ENCODE data around the gene CACNA2D4.

The CACNA2D4 gene

DNA sequence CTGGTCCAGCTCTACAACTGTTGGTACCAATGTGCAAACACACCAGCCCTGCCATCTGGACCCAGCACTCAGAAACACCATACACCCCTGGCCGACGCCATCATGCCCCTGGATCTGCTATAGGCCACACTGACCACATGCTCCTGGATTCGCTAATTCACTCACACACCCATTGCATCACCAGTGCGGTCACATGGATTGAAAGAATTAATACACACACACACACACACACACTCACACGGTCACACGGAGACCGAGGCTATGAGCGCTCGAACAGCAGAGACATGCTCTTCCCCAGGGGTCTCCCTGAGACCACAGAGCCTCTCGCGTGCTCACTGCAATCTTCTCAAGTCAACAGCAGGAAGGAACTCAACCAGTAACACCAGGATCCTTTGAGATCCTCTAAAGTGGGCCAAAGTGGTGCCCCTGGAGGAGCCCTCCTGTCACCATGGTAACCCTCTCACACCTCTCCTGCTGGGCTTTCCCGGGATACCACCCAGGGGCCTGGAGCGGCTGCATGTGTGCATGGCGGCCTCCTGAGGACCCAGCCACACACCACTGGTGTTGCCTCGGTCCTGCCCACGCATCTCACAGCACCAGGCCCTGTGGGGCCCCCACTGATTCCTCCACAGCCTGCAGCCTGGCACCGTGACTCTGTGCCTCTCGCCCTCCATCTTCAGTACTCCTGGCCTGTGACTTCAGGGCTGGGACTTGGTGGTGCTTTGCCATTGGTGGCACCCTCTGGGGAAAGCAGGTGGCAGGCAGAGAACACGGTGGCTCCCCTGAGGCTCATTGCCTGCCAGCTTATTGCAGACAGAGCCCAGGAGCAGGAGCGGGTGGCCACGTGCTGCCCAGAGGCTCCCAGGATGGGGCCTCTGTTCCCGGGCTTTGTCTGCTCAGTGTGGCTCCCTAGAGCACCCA is 83.0 kb downstream of the CACNA2D4 start:
- H3K27me3 ChIP-seq (replicated peaks; ENCODE audit: control insufficient read depth, insufficient read depth, low read length): no peaks in the 10 kb centered on the region; the same call in none of the 2 replicates
- no peak for TF ChIP-seq CTCF (IDR thresholded peaks at IDR 0.05; ENCODE audit: insufficient read depth, low read length, poor library complexity, severe bottlenecking)
- DNase-seq (ENCODE audit: extremely low read depth, insufficient read length): no peak

DNA sequence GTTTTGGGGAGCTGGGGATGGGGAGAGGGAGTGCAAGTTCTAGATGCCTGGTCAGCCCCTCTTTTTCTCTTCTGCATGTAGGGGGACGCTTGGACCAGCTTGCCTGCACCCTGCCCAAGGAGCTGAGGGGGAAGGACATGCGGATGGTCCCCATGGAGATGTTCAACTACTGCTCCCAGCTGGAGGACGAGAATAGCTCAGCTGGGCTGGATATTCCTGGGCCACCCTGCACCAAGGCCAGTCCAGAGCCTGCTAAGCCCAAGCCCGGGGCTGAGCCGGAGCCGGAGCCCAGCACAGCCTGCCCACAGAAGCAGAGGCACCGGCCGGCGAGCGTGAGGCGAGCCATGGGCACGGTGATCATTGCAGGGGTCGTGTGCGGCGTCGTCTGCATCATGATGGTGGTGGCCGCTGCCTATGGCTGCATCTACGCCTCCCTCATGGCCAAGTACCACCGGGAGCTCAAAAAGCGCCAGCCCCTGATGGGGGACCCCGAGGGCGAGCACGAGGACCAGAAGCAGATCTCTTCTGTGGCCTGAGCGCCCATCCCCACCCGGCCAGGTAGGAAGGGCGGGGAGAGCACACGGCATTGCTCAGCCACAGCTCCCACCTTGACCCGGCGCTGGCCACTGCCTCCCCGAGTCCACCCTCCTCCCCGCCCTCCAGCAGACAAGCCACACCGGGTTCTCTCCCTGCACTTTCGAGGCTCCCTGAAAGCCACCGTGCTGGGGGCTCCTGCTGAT is 84.1 kb downstream of the CACNA2D4 start:
- DNase-seq (ENCODE audit: extremely low read depth, insufficient read length): no peak
- Histone ChIP-seq H3K36me3 (ENCODE audit: control insufficient read depth, insufficient read depth, low read length) (no peaks in the 10 kb centered on the region), H3K4me3 (replicated peaks; ENCODE audit: low read depth, low read length) (no peak overlapping the region), H3K27me3 (replicated peaks; ENCODE audit: control insufficient read depth, insufficient read depth, low read length) (no peaks in the 10 kb centered on the region; the same call in none of the 2 replicates)
- no peak for TF ChIP-seq CTCF (IDR thresholded peaks at IDR 0.05; ENCODE audit: insufficient read depth, low read length, poor library complexity, severe bottlenecking)

More for the DNA sequence above, 83.0 kb downstream of the CACNA2D4 start:
- Histone ChIP-seq H3K4me3 (replicated peaks; ENCODE audit: low read depth, low read length) (no peak overlapping the region), H3K36me3 (ENCODE audit: control insufficient read depth, insufficient read depth, low read length) (no peaks in the 10 kb centered on the region)

DNA sequence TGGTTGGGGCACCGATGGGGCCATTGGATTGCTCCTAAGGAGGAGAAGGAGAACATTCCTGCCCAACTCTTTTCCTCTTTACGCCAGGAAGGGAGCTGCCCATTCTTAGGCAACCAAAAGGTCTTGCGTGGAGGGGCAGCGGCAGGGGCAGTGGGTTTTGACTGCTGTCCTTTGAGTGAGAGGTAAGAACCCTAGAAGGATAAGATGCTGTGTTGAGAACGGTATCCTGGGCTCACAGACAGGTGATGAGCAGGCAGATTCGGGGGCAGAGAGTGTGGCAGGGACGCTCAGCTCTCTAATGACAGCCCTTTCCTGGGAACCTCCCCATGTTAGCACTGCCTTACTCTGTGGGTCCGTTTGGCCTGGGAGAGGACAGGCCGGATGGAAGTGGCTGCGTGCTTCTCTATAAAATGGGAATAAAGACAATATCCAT is 84.8 kb downstream of the CACNA2D4 start:
- TF ChIP-seq CTCF (IDR thresholded peaks at IDR 0.05; ENCODE audit: insufficient read depth, low read length, poor library complexity, severe bottlenecking): no peak
- no peak for DNase-seq (ENCODE audit: extremely low read depth, insufficient read length)
- no peaks in the 10 kb centered on the region for H3K36me3 ChIP-seq (ENCODE audit: control insufficient read depth, insufficient read depth, low read length)
- H3K4me3 ChIP-seq (replicated peaks; ENCODE audit: low read depth, low read length): no peak overlapping the region
- no peaks in the 10 kb centered on the region; the same call in none of the 2 replicates for H3K27me3 ChIP-seq (replicated peaks; ENCODE audit: control insufficient read depth, insufficient read depth, low read length)

DNA sequence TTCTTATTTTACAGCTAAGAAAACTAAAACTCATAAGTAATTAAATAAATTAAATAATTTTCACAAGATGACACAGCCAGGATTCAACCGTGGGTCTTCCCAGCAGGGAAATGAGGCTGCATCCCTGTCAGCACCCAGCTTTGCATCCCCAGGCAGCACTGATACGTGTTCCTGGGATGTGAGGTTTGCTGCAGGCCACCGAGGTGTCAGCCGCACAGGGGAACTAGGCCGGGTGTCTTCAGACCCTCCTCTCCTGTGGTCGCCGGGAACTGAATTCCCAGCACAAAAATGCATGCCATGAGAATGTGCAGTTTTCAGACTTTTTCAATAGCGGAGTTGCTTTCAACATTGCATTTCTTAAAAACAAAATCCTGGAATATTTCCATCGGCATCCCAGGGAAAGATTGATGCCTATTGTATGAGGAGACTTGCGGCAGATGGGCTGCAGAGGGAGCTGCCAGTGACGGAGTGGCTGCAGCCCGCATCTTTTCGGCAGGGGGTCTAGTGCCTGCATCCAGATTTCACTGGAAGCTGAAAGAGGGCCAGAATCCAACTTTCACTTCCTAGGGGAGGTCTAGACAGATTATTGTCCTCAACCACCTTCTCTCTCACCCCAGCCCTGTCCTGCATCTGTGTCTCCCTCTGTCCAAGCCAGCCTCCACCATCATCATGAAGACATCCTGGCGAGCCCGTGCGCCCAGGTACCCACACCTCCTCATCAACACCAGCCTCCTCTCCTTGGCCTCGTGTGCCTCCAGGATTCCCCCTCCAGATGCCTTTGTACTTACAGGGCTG is 85.5 kb downstream of the CACNA2D4 start:
- no peak for TF ChIP-seq CTCF (IDR thresholded peaks at IDR 0.05; ENCODE audit: insufficient read depth, low read length, poor library complexity, severe bottlenecking)
- no peaks in the 10 kb centered on the region for H3K36me3 ChIP-seq (ENCODE audit: control insufficient read depth, insufficient read depth, low read length)
- DNase-seq (ENCODE audit: extremely low read depth, insufficient read length): no peak
- no peak overlapping the region for H3K4me3 ChIP-seq (replicated peaks; ENCODE audit: low read depth, low read length)
- H3K27me3 ChIP-seq (replicated peaks; ENCODE audit: control insufficient read depth, insufficient read depth, low read length): no peaks in the 10 kb centered on the region; the same call in none of the 2 replicates
